ENCODE measurements around the gene NDUFB2.
"Not testable (repeated sequence)": the region's sequence is repeated elsewhere in the genome, so short reads cannot be mapped to it uniquely, and the experiment has no call there.

The NDUFB2 gene

GRCh38 chr7:140672382-140673062 lies 24.0 kb upstream of the NDUFB2 start, which contains the start of gene ADCK2:
TSS of gene ADCK2 (plus strand) at chr7:140672945. CDS start at chr7:140673331, 386 bp downstream.
- no peak for DNase-seq (ENCODE audit: low read depth in 2 of 2)

- DNase-seq (ENCODE audit: low read depth in 2 of 2), result no peak
These were observed 23.3 kb upstream of the NDUFB2 start for GRCh38 chr7:140673063-140673773.

- no peak for DNase-seq (ENCODE audit: low read depth in 2 of 2)
These were observed 22.7 kb upstream of the NDUFB2 start for GRCh38 chr7:140673774-140674155.

- DNase-seq (ENCODE audit: low read depth in 2 of 2), result no peak
These were observed 22.1 kb upstream of the NDUFB2 start for GRCh38 chr7:140674356-140674800.

GRCh38 chr7:140674899-140675701 lies 21.4 kb upstream of the NDUFB2 start:
- DNase-seq (ENCODE audit: low read depth in 2 of 2), result no peak

GRCh38 chr7:140675726-140676125 lies 20.8 kb upstream of the NDUFB2 start:
- DNase-seq (ENCODE audit: low read depth in 2 of 2), result no peak

GRCh38 chr7:140676306-140676705 lies 20.2 kb upstream of the NDUFB2 start:
- no peak for DNase-seq (ENCODE audit: low read depth in 2 of 2)

- DNase-seq (ENCODE audit: low read depth in 2 of 2), result not testable (repeated sequence)
These were observed 19.6 kb upstream of the NDUFB2 start for GRCh38 chr7:140676956-140677355.

- no peak for DNase-seq (ENCODE audit: low read depth in 2 of 2)
These were observed 19.0 kb upstream of the NDUFB2 start for GRCh38 chr7:140677496-140677895.

- DNase-seq (ENCODE audit: low read depth in 2 of 2), result no peak
These were observed 18.3 kb upstream of the NDUFB2 start for GRCh38 chr7:140678081-140678815.

- DNase-seq (ENCODE audit: low read depth in 2 of 2), result no peak
These were observed 17.7 kb upstream of the NDUFB2 start for GRCh38 chr7:140678816-140679130.

GRCh38 chr7:140679186-140679585 lies 17.3 kb upstream of the NDUFB2 start:
- DNase-seq (ENCODE audit: low read depth in 2 of 2), result no peak

- DNase-seq (ENCODE audit: low read depth in 2 of 2), result no peak
These were observed 15.6 kb upstream of the NDUFB2 start for GRCh38 chr7:140680886-140681285.

- DNase-seq (ENCODE audit: low read depth in 2 of 2), result no peak
These were observed 14.7 kb upstream of the NDUFB2 start for GRCh38 chr7:140681766-140682165.

GRCh38 chr7:140683657-140684056 lies 12.9 kb upstream of the NDUFB2 start:
- no peak for DNase-seq (ENCODE audit: low read depth in 2 of 2)

GRCh38 chr7:140684066-140684950 lies 12.2 kb upstream of the NDUFB2 start:
- DNase-seq (ENCODE audit: low read depth in 2 of 2), result no peak

- DNase-seq (ENCODE audit: low read depth in 2 of 2), result no peak
These were observed 11.0 kb upstream of the NDUFB2 start for GRCh38 chr7:140685407-140686087.

GRCh38 chr7:140686921-140687320 lies 9.6 kb upstream of the NDUFB2 start:
- DNase-seq (ENCODE audit: low read depth in 2 of 2), result no peak

GRCh38 chr7:140688341-140688740 lies 8.2 kb upstream of the NDUFB2 start:
- DNase-seq (ENCODE audit: low read depth in 2 of 2), result no peak
